HG02678 (cell line): ENCODE data around the gene TBX2.

Experiments used
- ATAC-seq: cut with Tn5 transposase; IDR thresholded peaks from one replicate; pipeline ENCODE4 v1.9.1; 2021; ENCODE audit warnings: mild to moderate bottlenecking, moderate library complexity; ENCODE audit not compliant: unreplicated experiment

The TBX2 gene

DNA sequence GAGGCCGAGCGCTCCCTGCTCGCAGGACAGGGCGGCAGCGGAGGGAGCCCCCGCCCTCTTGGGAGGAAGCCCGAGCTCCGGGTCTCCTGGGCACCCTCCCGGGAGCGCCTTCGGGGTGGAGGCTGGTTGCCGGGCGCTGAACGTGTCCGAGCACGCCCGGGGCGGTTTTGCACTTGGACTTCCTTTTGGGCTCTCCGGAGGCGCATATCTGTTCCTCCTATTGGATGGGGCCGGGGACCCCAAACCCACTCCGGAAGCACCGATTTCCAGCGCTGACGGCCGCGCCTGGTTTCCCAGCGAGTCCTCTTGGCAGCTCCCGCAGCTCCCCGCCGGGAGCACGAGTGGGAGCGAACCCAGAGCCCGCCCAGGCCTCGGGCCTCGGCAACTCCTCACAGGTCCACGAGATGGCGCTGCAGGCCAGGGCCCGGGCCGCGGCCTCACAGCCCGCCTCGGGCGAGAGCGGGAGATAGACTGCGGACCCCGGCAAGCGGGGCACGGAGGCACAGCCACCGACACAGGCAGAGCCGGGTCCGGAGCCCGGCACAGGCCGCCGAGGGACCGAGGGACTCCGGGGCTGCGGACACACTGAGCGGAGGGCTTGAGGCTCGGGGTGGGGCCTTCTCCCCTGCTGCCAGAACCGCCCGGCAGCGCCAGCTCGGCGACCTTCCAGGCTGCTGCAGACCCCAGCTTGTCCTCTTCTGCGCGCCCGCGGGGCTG is 12.7 kb downstream of the TBX2 start:
- ATAC-seq = peak; percentile 54

DNA sequence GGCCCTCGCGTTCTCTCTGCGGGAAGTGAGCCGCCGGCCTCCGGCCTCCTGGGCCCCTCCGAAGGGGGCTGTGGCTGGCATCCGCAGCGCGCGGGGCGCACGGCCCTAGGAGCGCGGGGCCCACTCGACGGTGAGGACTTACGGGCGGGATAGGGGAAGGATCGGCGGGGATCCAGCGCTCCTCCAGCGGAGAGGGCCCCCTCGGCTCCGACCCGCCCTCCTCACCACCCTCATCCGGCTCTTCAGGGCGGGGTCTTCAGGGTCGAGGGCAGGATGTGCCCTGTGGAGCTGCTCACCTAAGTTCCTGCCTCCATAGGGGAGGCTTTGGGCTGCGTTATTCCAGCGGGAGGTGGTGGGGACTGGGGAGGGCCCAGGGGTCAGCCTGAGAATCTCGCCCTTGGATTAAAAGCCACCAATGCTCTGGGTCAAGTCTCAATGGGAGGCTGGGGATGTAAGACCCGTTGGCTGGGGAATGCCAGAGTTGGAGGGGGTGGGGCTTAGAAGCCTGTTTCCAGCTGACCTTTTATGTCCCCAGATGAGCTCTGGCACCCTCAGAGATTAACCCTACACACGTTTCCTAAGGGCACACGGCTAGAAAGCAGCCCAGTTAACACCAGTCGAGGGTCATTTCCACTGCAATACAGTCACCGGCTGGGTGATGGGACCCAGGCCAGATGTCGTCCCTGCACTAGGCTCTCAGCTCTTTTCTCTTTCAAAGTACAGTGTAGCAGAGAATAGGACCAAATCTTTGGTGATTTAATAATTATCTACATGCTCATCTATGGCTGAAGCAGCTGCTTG is 13.4 kb downstream of the TBX2 start:
- ATAC-seq = no peak

DNA sequence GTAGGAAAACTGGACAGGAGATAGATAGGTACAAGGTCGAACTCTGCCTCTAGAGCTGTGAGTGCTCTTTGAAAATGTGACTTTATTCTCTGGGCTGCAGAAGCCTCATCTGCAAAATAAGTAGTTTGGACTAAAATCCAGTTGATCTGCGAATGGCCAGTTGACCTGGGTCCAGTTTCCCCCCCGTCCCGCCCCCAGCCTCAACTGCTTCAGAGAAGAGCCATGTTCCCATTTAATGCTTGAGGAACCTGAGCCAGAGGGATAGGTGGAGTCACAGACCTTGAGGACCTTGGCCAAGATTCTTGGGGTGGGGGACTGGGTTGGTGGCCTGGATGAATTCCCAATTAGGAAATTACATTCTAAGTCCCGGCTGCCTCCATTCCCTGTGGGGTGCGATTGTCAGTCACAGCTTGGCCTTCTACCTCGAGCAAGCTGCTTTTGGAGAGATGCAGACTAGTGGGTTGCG is 14.1 kb downstream of the TBX2 start:
- no peak for ATAC-seq

DNA sequence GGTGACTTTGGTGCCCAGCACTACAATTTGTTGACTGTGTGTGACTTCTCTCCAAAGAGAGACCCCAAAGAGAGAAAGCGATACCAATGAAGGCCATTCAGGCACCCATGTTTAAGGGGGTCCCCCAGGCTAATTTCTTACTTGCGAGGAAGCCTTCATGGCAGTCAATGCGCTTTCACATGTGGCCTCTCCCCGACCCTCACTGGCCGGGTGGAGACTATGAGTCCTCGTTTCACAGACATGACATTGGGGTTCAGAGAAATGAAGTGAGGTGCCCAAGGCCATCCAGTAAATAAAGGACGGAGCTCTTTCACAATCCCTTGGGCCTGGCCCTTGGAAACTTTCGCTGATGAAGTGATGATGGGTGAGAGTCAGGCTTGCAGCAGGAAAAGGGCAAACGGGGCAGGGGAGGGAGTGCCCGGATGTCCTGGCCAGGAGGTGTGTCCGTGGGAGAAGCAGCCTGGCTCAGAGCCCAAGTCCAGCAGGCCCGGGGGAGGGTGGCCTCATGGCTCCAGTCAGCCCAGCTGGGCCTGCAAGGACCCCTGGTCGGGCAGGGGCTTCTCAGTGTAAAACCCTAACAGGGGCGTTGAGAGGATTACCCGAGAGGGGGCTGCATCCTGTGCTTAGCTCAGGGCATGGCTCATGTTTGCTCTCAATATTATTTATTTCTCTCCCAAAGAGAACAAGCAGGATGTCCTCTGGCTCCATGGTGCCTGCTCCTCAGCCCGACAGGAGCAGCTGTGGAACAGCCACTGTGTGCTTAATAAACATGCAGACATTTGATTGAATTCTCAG is 14.7 kb downstream of the TBX2 start:
- ATAC-seq = no peak

DNA sequence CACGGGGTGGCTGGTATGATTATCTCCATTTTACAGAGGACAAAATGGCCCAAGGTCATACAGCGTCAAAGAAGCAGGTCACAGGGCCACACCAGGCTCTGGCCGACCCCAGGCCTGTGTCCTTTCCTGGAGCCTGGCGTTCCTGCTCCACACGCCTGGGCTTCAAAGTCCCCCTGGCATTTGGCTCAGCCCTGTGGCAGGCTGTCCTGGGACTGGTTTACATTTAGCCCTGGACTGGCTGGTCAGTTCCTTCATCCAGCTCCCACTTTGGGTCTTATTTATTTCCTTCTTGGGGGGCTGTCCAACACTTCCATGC is 15.3 kb downstream of the TBX2 start:
- ATAC-seq = no peak

DNA sequence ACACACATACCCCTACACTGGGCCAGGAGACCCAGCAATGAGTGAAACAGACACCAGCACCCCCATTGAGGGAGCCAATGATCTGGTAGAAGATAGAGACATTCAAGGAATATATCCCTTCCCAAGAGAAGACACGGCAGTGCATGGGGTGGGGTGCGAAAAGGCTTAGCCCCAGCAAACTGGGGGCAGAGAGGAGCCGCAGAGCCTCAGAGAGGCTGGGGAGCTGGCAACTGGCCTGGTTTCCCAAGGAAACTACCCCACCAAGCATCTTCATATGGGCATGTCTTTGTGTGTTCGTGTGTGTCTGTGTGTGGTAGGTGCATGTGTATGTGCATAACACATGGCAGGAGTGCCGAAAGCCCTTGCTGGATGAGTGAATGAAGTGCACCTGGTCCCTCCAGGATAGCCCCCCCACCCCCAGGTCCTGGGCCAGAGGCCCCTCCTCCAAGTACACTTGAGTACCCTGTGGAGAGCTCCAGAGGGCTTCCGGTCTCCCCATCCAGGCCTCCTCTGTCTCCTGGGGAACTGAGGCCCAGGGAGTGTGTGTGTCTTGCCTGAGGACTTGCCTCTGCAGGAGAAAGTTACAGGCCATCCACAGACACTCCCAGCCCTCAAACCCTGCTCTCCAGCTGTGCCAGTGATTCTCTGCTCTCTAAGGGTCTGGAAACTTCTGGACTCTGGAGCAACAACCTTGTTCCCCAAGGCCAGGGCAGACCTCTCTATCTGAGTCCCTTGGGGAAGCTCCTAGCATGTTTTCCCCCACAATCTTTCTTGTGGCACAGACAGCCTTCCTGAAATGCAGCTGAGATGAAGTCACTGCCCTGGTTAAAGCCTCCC is 15.9 kb downstream of the TBX2 start:
- ATAC-seq = no peak

DNA sequence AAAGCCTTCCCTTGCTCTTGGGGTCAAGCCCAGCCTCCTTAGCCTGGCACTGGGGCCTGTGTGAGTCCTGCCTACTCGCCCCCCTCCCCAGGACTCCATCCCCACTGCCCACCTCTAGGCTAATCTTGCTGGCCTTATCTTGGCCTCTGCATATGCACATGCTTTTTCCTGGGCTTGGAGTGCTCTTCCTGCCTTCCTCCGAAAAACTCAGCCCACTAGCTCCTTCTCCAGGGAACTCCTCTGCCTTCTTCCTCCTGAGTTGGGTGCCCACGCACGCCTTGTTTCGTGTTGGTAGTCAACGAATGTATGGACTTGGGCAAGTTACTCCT is 16.5 kb downstream of the TBX2 start:
- no peak for ATAC-seq

DNA sequence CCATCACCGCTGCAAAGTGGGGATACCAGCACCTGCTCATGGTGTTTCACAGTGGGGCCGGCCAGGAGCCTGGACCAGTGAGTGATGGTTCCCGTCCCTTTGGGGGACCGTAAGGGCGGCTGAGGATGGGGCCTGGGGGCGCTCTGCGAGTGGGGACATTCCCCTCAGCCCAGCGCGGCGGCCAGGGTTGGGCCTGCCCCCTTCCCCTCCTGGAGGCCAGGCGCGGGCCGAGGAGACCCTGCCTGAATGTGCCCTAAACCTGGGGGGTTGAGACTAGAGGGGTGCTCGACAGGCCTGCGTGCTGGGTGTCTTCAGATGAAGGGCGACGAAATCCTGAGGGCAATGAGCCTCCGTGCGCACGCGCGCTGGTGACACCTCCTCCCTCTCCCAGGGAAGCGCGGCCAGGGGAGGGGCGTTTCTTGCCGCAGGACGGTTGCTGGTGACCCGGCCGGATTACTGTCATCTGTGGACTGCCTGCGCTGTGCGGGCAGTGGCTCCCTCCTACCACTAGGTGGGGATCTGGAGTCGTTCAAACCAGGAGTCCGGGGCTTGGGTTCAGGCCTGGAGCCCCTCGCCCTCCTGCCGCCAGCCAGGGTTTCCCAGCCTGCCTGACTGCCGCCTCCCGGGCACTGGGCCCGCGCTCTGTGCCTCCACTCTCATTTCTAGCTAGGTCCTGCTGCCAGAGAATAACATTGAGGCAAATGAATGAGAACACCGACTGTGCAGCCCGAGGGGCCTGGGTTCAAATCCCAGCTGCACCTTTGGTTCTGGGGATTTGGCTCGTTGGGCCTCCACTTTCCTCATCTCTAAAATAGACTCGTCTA is 17.1 kb downstream of the TBX2 start:
- ATAC-seq = no peak

DNA sequence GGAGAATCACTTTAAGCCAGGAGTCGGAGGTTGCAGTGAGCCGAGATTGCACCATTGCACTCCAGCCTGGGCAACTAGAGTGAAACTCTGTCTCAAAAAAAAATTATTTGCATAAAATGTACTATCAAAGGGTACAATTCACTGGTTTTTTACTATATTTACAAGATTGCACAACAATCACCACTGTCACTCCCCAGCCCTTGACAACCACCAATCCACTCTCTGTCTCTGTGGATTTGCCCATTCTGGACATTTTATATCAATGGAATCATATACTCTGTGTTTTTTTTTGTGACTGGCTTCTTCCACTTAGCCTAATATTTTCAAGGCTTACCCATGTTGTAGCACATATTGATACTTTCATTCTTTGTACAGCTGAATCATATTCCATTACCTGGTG is 18.8 kb downstream of the TBX2 start:
- no peak for ATAC-seq

DNA sequence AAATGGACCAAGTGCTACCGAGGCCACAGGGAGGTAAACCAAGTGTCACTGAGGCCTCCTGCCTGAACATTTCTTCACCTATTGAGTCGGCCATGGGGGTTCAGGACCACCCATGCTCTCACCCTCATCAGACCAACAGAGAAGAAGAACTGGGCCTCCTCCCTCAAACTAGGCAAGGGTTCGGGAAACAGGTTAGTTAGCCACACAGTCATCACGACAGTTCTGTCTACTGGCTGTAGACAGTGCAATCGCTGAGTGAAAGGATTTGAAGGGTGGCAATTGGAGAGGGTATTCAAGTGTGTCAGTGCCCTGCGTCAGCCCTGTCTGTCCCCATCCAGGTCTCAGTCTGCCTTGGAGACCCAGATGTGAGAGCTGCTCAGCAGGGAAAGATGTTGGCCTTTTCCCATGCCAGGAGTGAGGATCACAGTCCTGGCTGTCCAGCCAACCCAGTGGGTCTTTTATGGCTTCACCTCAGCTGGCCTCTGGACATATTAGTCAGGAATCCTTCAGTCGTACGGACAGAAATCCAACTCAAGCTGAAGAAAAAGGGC is 19.9 kb downstream of the TBX2 start:
- ATAC-seq = no peak

DNA sequence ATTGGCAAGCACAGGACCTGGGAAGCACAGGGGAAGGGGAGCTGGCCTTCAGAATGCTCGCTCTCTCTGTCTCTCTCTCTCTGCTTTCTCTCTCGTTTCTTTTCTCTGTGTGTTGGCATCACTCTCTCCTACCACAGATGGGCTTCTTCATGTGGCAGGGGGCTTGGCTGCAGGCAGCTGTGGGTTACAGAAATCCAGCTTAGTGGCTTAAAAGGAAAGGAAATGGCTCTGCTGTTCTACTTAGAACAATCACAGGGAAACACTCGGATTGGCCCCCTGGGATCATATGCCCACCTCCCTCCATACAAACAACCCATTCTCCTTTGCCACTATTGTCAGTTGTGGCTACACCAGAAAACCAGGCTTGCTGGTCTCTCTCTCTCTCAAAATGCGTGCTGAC is 20.4 kb downstream of the TBX2 start:
- ATAC-seq = no peak

DNA sequence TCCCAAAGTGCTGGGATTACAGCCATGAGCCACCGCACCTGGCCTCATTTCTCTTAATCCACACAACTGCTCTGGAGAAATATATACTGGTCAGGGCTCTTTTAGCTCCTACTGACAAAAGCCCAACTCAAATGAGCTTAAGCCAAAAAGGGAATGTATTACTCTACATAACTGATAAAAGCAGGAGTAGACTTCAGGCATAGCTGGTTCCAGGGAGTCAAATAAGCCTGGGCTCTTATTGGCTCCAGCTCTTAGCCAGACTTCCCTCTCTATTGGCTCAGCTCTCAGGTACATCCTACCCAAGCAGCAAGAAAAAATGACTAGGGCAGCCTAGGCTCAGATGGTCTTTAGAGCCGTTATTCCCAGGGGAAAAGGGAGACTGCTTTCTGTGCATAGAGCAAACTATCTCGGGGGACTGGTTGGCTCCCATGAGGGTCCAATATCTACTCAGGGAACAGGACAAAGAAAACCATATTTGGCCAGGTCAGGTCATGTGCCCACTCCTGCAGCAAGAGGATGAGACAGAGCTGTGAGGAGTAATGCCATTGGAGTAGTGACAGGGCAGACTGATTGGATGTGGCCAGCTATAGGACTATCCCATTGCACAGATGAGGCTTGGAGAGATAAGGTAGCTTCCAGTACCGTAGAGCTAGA is 21.2 kb downstream of the TBX2 start:
- no peak for ATAC-seq

DNA sequence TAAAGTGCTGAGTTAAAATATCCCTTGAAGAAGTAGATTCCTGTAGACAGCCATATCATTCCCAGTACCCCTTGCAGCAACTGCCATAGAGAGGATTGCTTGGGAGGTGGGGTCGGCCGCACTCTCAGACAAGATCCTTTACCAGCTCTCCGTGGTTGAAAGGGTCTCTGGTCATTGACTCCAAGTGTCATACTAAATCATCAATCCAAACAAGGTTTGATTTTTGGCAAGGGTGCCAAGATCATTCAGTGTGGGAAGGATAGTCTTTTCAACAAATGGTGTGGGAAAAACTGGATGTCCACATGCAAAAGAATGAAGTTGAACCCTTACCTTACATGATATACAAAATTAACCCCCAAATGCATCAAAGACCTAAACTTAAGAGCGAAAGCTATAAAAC is 21.8 kb downstream of the TBX2 start:
- no peak for ATAC-seq

DNA sequence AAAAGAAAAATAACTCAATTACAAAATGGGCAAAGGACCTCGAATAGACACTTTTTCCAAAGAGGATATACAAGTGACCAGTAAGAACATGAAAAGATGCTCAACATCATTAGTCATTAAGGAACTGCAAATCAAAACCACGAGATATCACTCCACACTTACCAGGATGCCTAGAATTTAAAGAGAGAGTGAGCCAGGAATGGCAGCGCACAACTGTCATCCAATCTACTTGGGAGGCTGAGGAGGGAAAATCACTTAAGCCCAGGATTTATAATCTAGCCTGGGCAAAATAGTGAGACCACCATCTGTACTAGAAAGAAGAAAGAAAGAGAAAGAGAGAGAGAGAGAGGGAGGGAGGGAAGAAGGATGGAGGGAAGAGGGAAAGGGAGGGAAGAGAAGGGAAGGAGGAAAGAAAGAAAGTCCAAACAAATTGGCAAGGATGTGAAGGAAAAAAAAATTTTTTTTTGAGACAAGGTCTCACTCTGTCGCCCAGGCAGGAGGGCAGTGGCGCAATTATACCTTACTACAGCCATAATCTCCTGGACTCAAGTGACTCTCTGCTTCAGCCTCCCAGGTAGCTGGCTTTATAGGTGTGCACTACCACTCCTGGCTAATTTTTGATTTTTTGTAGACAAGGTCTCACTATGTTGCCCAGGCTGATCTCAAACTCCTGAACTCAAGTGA is 22.6 kb downstream of the TBX2 start:
- no peak for ATAC-seq

DNA sequence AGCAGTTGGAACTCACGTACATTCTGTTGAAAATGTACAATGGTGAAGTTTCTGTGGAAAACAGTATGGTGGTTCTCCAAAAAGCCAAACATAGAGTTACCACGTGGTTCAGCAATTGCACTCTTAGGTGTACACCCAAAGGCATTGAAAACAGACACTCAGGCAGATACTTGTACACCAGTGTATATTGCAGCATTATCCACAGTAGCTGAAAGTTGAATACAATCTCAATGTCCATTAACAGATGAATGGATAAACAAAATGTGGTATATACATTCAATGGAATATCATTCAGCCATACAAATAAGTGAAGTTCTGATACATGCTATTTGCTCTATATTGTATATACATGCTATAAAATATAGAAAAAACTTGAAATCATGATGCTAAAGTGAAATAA is 23.2 kb downstream of the TBX2 start:
- ATAC-seq = no peak

DNA sequence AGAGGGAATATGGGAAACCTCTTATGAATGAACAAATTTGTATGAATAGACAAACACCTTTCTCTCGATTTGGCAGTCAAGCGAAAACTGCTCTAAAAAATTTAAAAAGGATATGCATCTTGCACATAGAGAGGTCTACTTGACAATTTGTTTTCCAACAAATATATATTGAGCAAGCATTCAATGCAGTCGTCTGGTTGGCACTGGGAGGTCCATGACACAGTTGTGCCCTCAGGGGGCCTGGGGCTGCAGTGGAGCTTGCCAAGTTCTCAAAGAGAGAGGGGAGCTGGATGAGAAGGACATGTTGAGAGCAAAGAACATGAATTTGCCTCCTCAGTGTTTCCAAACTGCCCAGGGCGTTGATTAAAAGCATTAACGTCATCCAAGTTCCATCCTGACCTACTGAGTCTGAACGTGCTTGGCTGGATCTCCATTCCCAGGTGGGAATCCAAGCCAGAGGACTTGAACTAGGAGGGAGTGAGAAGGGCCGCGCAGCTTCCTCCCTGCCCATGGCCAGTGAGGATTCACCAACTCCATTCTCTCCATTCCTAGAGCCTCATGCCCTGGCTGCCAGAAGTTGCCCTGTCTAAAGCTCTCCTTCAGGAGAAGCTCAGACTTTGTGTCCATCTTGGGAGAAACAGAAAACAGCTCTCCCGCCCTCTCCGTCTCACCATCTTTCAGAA is 24.5 kb downstream of the TBX2 start:
- ATAC-seq = no peak

DNA sequence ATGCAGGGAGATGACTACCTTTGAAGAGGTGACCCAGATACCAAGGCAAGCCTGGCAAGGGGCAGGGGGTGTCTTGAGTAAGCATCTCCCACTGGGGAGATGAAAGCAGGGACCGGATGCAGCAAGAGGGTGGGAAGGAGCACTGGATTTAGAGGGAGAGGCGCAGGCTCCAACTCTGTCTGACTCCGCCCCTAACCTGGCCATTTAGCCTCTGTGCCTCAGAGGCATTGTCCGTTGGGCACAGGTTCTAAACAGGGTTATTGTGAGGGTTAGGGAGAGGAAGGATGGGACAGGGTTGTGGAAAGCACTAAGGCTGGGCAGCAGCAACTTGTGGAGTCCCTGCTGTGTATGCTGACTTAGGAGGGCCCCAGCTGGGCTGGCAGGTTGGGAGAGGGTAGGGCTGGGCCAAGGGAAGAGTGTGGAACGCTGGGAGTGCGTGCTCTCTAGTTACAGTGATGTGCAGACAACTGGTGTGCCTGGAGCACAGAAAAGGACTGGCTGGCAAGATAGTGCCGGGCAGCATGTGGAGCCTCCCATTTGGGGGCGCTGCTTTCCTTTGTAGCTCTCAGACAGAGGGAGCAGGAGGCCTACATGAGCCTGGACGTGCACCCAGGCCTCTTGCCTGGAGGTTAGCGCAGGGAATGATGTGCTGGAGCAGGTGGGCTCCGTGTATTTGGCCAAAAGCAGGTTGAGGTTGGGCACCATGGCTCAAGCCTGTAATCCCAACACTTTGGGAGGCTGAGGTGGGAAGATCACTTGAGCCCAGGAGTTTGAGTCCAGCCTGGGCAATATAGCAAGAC is 26.2 kb downstream of the TBX2 start:
- no peak for ATAC-seq
